HCT116 (cell line): ENCODE measurements around the gene TSPAN15.

Experiments used
- CEBPB ChIP-seq: IDR thresholded peaks from 2 replicates; pipeline ENCODE4 v1.6.1; 2012; ENCODE audit warnings: low read depth
- CTCF ChIP-seq, 3 experiments: fragments of 200-600 bp in 1 of 3; sonication (generic) in 1 of 3; IDR thresholded peaks in 2 of 3; conservative IDR thresholded peaks in 1 of 3; 2 replicates each; pipeline ENCODE4 v1.5.1; 2012 to 2017; ENCODE audit warnings: low read depth in 2 of 3, low read length in 2 of 3, antibody characterized with exemption in 1 of 3, borderline replicate concordance in 1 of 3, control low read depth in 1 of 3, mild to moderate bottlenecking in 1 of 3, mixed read lengths in 1 of 3, mixed run types in 1 of 3, moderate library complexity in 1 of 3; ENCODE audit not compliant: insufficient read depth in 1 of 3
- ELF1 ChIP-seq: IDR thresholded peaks from 2 replicates; pipeline ENCODE4 v1.6.1; 2012; ENCODE audit warnings: low read depth, borderline replicate concordance
- EZH2phosphoT487 ChIP-seq: fragments of 200-600 bp; IDR thresholded peaks from 2 replicates; pipeline ENCODE4 v1.6.1; 2018; ENCODE audit warnings: antibody characterized with exemption, borderline replicate concordance
- JUND ChIP-seq: IDR thresholded peaks from 2 replicates; pipeline ENCODE4 v1.6.1; 2012
- MAX ChIP-seq: IDR thresholded peaks from 2 replicates; pipeline ENCODE4 v1.6.1; 2012
- POLR2A ChIP-seq: IDR thresholded peaks from 2 replicates; pipeline ENCODE4 v1.7.0; 2011; ENCODE audit warnings: borderline replicate concordance; ENCODE audit not compliant: insufficient read depth, insufficient read length; ENCODE audit errors: extremely low read depth
- POLR2AphosphoS5 ChIP-seq: IDR thresholded peaks from 2 replicates; pipeline ENCODE4 v1.6.1; 2011; ENCODE audit warnings: mild to moderate bottlenecking, low read depth, low read length, moderate library complexity
- SIN3A ChIP-seq: IDR thresholded peaks from 2 replicates; pipeline ENCODE4 v1.6.1; 2012; ENCODE audit warnings: low read depth
- SP1 ChIP-seq: IDR thresholded peaks from 2 replicates; pipeline ENCODE4 v1.6.1; 2012; ENCODE audit warnings: low read depth

DNA sequence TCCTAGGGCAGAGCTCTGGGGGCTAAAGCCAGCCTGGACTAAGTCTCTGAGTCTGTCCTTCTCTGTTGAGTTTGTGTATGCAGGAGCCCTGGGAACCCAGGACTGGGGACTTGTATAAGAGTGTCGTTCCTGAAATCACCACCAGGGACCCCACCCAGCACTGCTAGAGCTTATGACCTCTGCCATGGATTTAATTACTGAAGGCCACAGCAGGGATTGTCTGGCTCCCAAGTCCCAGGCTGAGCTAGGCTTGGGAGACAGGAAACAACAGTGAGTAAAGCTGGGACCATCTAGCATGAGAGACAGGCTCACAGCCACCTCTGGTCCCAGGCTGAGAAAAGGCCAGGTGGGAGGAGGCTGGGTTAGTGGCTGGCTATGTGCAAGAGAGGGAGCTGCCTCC lies 1.4 kb upstream of the TSPAN15 start:
- TF ChIP-seq CEBPB (no peak), CTCF (IDR thresholded peaks at IDR 0.05 in 2 of 3, conservative IDR thresholded peaks at IDR 0.05 in 1 of 3; ENCODE audit: borderline replicate concordance in 1 of 3, insufficient read depth in 1 of 3, low read depth in 2 of 3, low read length in 2 of 3) (peak; percentile 55 to 74 (median 71); a peak in 5 of 6 replicates), POLR2A (no peak), MAX (no peak), POLR2AphosphoS5 (no peak), SIN3A (no peak), EZH2phosphoT487 (no peak), JUND (no peak), SP1 (no peak), ELF1 (no peak)
